ENCODE data around the gene NAA40. TPM values are rescaled to one million over a fixed set of nuclear protein-coding genes. Genes with fewer than 3 reads are reported as not detected.

Gene NAA40
- total RNA-seq, 4 donors from 2014 or later: 46.2 to 80.0 (median 57.1) TPM

GRCh38 chr11:63908631-63909401 lies 30.0 kb upstream of the NAA40 start:
- Histone ChIP-seq H3K36me3 (peaks cover 0 to 66% (median 2%) of the 10 kb centered on the region in 3 donors), H3K4me1 (no peaks in the 10 kb centered on the region), H3K27me3 (no peaks in the 10 kb centered on the region), H3K4me3 (no peak overlapping the region), H3K9me3 (no peaks in the 10 kb centered on the region), H3K27ac (no peak overlapping the region)
- no peak for TF ChIP-seq POLR2A (IDR thresholded peaks at IDR 0.05)
- TF ChIP-seq CTCF (IDR thresholded peaks at IDR 0.05): no peak
- DNase-seq: no peak

GRCh38 chr11:63909591-63910506 lies 29.0 kb upstream of the NAA40 start:
- Histone ChIP-seq H3K36me3 (peaks cover 0 to 56% (median 2%) of the 10 kb centered on the region in 3 donors), H3K4me1 (no peaks in the 10 kb centered on the region), H3K27ac (no peak overlapping the region), H3K27me3 (no peaks in the 10 kb centered on the region), H3K4me3 (no peak overlapping the region), H3K9me3 (no peaks in the 10 kb centered on the region)
- no peak for DNase-seq
- no peak for TF ChIP-seq POLR2A (IDR thresholded peaks at IDR 0.05)
- TF ChIP-seq CTCF (IDR thresholded peaks at IDR 0.05): no peak

GRCh38 chr11:63910675-63911074 lies 28.1 kb upstream of the NAA40 start:
- no peaks in the 10 kb centered on the region for H3K9me3 ChIP-seq
- peaks cover 0 to 48% (median 2%) of the 10 kb centered on the region in 3 donors for H3K36me3 ChIP-seq
- H3K4me3 ChIP-seq: no peak overlapping the region
- H3K27me3 ChIP-seq: no peaks in the 10 kb centered on the region
- H3K4me1 ChIP-seq: peaks cover 0 to 5% (median under 1%) of the 10 kb centered on the region in 4 donors
- no peak for DNase-seq
- TF ChIP-seq POLR2A (IDR thresholded peaks at IDR 0.05) (no peak), CTCF (IDR thresholded peaks at IDR 0.05) (no peak)
- H3K27ac ChIP-seq: no peak overlapping the region

- no peak overlapping the region for H3K27ac ChIP-seq
- peaks cover 0 to 40% (median 2%) of the 10 kb centered on the region in 3 donors for H3K36me3 ChIP-seq
- DNase-seq: no peak
- H3K9me3 ChIP-seq: no peaks in the 10 kb centered on the region
- no peak for TF ChIP-seq CTCF (IDR thresholded peaks at IDR 0.05)
- no peak for TF ChIP-seq POLR2A (IDR thresholded peaks at IDR 0.05)
- no peak overlapping the region for H3K4me3 ChIP-seq
- H3K27me3 ChIP-seq: no peaks in the 10 kb centered on the region
- peaks cover 4 to 13% (median 8%) of the 10 kb centered on the region in 4 donors for H3K4me1 ChIP-seq
Observed at GRCh38 chr11:63911440-63911839, 27.4 kb upstream of the NAA40 start.

GRCh38 chr11:63911876-63912275 lies 26.9 kb upstream of the NAA40 start:
- no peak for TF ChIP-seq POLR2A (IDR thresholded peaks at IDR 0.05)
- no peak for TF ChIP-seq CTCF (IDR thresholded peaks at IDR 0.05)
- Histone ChIP-seq H3K27ac (no peak overlapping the region), H3K9me3 (no peaks in the 10 kb centered on the region), H3K4me1 (peaks cover 4 to 16% (median 10%) of the 10 kb centered on the region in 4 donors), H3K27me3 (no peaks in the 10 kb centered on the region), H3K36me3 (peaks cover 0 to 36% (median 1%) of the 10 kb centered on the region in 3 donors), H3K4me3 (no peak overlapping the region)
- no peak for DNase-seq

All from Peyer's patch (tissue), 4 donors.